ENCODE measurements around the gene PRRG2.
A peak's percentile ranks its signal among the peaks of the same experiment; 100 is the strongest.

The PRRG2 gene

DNA sequence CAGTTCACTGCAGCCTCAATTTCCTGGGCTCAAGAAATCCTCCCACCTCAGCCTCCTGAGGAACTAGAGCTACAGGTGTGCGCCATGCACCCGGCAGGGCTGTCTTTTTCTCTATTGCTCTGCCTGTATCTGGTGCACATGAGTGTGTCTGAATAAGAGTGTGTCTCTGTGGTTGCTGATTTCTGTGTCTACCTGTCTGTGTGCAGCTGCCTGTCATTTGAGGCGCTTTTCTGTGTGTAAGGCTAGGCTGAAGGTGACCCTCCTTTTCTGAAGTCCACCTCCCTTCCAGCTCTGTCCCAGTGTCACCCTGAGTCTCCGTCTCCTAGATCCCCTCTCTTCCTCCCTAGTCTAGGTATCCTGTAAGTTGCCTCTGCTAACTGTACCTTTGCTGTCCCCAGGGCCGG, 8.4 kb downstream of the PRRG2 start:
- no peak for DNase-seq

DNA sequence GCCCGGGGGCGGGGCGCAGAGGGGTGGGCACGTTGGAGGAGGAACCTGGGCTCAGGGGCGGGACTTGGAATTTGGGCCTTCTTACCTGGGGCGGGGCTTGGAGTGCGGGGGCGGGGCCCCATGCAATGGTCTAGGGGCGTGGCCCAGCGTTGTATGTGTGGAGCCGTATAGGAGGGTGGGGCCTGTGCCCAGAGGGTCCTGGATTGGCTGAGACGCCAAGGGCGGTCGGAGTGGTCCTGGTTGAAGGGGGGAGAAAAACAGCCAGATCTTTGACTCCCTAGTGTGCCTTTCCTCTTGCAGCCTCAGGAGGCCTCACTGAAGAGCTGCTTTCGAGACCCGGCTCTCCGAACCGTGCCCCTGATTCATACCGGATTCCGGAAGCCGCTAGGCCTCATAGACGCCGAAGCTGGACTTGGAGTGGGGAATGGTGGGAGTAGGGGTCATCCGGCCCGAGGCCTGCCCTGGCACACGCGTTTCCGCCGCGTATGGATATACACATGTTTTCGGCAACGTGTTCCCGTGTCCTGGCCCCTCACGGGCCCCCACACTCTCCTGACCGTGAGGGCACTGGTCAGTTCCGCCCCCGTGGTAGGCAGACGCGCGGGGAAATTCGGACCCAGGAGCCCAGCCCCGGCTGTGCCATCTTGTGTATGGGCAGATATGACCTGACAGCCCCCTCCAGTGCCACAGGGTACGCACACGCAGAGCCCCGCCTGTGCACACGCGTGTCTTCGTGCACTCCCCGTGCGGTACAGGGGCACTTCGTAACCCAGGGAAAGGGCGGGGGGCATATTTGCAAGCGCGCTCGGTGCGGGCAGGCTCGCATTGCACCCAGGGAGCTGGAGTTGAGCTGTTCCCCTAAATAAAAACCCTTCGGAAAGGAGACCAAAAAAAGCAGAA, 9.2 kb downstream of the PRRG2 start:
- DNase-seq = peak; percentile 98

DNA sequence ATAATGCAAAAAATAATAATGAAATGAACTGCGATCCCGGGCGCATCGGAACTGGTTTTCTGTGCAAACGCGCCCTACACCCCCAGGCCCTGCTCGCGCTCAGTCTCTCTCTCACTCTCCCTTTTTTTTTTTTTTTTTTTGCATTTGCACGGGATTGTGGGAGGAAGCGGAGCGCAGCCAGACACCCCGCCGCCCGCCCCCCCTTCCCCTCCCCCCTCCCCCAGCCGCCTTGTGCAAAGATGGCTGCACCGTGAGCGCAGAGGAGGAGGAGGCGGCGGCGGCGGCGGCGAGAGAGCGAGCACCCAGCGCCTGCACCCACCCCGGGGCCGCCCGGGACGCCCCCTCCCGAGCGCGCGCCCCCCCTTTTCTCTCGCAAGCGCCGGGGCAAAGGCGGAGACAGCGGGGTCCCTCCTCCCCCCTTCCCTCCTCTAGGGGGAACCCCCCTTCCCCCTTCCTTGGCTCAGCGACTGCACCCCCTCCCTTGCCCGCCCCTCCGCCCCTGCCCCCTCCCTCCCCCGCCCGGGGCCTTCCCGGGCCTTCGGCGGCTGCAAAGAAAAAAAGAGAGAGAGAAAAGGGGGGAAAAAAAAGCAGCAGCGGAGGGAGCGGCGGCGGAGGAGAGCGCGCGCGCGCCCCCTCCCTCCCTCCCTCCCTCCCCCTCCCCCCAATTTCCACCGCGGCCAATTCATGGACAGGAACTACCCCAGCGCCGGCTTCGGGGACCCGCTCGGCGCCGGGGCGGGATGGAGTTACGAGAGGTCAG, 10.0 kb downstream of the PRRG2 start, which contains the start of gene PRR12:
Gene PRR12, plus strand, starts transcription at position 212 of the 760 bp plus-strand sequence. Its CDS starts 473 bp downstream, at position 685.
- DNase-seq = peak; percentile 80

DNA sequence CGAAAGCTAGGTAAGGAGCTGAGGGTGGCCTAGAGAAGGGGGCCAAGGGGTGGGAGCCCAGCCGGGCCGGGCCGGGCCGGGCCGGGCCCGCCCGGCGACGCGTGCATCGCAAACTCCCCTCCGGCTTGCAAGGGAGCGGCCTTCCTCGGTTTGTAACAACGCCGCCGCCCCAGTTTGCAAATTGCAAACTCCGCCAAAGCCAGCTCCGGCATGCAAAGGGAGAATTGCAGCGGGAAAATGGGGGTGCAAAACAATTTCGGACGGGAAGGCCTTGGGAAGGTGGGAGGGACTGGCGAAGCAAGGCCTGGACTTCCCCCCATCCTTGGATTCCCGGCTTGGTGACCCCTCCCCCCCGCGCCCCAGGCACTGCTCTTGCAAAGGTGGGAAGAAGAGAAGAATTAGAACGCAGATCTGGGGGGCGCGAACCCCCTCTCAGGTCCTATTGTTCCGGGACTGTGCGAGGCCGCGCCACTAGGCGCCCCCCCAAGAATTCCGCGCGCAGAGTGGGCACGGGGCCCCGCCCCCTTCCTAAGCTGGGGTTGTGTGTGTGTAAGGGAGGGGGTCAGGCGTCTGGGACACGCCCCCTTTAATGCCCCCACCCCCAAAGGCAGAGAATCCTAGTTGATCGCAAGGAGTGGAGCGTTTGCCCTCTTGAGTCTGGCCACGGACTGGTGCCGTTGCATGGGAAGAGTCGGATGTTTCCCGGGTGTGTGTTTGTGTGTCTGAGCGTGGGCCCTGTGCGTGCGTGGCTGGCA, 10.8 kb downstream of the PRRG2 start:
- DNase-seq = peak; percentile 45

DNA sequence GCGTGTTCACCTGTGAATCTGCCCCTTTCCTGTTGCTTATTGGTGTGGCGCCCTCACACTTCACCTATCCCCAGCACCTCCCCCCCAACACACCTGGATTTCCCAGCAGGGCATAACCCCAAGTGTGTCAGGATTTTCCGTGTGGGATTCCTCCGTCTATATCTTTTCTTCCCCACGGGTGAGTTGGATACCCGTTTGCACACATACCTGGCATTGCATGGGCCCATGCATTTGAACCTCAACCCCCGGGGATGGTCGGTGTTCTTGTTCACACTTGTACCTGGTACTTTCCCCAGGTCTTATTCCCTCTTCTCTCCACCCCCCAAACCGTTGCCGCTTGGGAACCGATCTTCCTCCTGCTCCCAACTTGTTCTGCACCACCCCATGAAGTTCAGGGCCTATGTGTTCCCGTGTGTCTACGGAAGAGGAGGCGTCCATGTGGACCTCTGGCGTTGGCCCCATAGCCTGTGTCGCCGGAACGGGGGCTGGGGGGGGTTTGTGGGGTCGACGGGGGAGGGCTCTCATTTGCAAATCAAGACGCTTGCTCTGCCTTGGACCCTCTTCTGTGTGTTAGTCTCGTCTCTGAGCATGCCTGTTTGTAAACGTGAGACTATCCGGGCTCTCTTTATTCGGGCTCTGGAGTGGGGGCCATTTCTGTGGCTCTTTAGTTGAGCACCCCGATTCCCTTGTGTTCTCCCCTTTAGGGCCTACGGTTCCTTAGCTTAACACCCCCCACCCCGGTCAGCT, 11.5 kb downstream of the PRRG2 start:
- no peak for DNase-seq

DNA sequence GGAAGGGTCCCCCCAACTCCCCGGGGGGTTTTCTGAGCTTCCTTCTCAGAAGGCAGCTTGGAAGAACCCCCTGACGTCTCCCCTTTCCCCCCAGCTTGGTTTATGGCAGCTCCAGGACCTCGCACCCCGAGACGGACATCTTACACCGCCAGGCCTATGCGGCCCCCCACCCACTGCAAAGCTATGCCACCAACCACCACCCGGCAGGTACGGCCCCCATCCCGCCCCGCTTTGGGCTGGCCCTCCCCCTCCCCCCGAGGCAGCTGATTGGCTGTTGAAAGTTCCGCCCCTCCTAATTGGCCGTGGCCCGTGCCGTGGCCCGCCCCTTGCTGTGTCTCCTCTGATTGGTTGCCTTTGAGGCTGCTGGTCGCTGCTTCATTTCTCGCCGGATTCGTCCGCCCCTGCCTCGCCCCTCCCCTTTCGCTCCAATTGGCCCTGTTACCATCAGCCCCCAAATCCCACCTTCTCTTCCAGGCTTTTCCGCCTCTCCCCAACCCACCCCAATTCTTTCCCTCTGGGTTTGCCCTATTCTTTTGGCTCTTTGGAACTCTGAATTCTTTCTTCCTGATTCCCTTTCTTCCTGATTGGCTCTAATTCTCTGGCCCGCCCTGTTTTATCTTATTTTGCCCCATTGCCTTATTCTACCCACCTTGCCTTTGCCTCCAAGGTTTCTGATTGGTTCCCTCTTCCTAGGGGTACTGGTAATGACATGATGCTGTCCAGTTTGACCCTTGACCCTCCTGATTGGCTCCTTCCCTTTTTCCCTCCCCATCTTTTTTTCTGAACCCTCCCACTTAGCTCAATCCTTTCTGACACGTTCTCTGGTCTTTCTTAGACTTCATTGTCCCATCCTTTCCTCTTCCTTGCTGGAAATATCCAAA, 12.4 kb downstream of the PRRG2 start:
- DNase-seq = peak; percentile 91

DNA sequence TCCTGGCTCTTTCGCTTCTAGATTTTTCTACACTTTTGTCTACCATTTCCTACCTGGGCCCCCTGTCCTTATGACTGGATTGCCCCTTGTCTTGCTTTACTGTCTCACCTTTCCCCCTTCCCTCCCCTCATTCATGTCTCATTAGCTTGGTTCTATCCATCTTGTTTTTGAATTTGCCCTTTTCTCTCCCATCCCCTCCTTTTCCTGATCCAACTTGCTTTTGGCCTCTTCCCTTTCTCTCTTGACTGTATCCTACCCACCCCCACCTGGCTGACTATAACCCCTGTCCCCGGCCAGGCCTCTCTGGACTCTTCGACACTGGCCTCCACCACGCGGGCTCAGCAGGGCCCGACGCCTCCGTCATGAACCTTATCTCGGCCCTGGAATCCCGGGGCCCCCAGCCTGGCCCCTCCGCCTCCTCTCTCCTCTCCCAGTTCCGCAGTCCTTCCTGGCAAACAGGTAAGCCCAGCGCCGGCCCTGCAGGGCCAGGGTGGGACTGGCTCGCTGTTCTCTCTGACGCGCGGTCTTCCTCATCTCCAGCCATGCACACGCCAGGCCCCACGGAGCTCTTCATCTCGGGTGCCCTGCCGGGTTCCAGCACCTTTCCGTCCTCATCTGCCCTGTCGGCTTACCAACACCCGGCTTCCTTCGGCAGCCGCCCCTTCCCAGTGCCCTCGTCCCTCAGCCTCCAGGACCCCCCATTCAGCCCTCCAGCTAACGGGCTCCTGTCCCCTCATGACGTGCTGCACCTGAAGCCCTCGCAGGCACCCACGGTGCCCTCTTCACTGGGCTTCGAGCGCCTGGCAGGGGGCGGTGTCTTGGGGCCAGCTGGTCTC, 13.3 kb downstream of the PRRG2 start:
- DNase-seq = no peak

DNA sequence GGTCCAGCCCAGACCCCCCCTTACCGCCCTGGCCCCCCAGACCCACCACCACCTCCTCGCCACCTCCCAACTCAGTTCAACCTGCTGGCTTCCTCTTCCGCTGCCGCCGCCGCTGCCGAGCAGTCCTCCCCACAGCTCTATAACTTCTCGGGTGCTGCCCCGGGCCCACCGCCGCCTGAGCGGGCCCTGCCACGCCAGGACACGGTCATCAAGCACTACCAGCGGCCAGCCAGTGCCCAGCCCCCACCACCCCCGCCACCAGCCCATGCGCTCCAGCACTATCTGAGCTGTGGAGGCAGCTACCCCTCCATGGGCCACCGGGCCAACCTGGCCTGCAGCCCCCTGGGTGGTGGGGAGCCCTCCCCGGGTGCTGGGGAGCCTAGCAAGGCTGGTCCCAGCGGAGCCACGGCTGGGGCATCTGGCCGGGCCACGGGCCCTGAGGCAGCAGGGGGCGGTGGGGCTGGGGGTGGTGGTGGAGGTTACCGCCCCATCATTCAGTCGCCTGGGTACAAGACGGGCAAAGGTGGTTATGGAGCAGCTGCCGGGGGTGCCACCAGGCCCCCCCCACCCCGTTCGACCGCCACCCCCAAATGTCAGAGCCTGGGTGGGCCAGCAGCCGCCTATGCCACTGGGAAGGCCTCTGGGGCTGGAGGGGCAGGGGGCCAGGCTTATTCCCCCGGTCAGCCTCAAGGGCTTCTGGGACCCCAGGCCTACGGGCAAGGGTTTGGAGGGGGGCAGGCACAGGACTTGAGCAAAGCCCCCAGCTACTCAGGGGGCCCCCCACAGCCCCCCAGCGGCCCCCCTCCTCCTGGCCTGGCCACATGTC, 14.1 kb downstream of the PRRG2 start:
- DNase-seq = no peak

DNA sequence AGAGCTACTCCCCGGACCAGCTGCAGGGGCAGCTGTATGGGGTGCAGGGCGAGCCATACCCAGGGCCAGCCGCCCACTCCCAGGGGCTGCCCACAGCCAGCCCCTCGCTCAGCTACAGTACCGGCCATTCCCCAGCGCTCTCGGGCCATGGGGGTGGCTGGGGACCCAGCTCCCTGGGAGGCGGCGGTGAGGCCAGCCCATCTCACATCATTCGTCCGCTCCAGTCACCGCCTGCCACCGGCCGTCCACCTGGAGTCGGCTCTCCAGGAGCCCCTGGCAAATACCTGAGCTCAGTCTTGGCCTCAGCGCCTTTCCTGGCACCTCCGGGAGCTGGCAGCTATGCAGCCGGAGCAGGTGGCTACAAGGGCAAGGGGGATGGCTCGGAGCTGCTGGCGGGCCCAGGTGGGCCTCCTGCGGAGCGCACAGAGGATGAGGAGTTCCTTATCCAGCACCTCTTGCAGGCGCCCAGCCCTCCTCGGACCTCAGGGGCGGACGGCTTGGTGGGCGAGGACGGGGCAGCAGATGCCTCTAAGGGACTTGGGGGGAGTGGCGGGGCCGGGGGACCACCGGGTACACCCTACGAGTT, 14.8 kb downstream of the PRRG2 start:
- no peak for DNase-seq

DNA sequence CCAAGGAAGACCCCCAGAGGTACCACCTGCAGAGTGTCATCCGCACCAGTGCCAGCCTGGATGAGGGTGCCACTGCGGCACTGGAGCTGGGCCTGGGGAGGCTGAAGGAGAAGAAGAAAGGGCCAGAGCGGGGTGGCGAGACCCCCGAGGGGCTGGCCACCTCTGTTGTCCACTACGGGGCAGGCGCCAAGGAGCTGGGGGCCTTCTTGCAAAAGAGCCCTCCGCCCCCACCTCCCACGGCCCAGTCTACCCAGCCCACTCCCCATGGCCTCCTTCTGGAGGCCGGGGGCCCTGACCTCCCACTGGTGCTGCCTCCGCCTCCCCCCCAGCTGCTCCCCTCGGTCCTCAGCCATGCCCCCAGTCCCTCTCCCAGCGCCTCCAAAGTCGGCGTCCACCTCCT, 15.3 kb downstream of the PRRG2 start:
- DNase-seq = no peak

DNA sequence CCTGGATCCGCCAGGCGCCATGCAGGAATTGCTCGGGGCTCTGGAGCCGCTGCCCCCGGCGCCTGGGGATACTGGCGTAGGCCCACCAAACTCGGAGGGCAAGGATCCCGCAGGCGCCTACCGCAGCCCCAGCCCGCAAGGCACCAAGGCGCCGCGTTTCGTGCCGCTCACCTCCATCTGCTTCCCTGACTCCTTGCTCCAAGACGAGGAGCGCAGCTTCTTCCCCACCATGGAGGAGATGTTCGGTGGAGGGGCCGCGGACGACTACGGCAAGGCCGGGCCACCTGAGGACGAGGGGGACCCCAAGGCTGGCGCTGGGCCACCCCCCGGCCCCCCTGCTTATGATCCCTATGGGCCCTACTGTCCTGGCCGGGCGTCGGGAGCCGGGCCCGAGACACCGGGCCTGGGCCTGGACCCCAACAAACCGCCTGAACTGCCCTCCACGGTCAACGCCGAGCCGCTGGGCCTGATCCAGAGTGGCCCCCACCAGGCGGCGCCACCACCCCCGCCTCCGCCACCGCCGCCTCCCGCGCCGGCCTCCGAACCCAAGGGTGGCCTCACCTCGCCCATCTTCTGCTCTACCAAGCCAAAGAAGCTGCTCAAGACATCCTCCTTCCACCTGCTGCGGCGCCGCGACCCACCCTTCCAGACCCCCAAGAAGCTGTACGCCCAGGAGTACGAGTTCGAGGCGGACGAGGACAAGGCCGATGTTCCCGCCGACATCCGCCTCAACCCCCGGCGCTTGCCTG, 16.0 kb downstream of the PRRG2 start:
- no peak for DNase-seq

DNA sequence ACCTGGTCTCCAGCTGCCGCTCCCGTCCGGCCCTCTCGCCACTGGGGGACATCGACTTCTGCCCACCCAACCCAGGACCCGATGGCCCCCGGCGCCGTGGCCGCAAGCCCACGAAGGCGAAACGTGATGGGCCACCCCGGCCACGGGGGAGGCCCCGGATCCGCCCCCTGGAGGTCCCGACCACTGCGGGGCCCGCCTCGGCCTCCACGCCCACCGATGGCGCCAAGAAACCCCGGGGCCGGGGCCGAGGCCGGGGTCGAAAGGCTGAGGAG, 16.5 kb downstream of the PRRG2 start:
- DNase-seq = no peak

DNA sequence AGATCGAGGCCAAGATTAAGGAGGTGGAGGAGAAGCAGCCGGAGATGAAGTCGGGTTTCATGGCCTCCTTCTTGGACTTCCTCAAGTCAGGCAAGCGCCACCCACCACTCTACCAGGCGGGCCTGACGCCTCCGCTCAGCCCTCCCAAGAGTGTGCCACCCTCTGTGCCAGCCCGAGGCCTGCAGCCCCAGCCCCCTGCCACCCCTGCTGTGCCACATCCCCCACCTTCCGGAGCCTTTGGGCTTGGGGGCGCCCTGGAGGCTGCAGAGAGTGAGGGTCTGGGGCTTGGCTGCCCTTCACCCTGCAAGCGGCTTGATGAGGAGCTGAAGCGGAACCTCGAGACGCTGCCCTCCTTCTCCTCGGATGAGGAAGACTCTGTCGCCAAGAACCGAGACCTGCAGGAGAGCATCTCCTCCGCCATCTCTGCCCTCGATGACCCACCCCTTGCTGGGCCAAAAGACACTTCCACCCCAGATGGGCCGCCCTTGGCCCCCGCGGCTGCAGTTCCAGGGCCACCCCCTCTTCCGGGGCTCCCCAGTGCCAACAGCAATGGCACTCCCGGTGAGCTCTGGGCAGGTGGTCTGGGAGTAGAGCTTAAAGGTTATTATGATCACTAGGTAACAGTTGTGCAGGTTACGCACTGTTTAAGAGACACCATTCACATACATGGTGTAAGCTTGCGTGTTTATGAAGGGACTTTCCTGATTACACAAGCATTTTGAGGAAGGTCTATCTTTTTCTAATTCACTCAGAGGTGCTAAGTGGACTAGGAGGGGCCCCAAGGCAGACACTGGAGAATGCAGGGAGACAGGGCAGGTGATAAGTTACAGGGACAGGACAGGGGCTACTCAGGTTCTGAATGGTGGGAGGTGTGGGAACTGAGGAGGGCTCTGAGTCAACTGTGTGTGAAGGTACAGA, 18.5 kb downstream of the PRRG2 start:
- DNase-seq = no peak

DNA sequence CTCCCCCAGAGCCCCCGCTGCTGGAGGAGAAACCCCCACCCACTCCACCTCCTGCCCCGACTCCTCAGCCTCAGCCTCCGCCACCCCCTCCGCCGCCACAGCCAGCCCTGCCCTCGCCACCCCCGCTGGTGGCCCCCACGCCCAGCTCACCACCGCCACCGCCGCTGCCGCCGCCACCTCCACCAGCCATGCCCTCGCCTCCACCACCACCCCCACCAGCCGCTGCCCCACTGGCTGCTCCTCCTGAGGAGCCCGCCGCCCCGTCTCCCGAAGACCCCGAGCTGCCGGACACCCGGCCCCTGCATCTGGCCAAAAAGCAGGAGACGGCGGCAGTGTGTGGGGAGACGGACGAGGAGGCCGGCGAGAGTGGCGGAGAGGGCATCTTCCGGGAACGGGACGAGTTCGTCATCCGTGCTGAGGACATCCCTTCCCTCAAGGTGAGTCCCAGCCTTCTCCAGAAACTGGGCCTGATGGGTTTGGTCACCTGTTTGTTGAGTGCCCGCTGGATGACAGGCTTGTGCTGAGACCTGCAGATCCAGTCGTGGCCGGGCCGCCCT, 20.4 kb downstream of the PRRG2 start:
- no peak for DNase-seq

DNA sequence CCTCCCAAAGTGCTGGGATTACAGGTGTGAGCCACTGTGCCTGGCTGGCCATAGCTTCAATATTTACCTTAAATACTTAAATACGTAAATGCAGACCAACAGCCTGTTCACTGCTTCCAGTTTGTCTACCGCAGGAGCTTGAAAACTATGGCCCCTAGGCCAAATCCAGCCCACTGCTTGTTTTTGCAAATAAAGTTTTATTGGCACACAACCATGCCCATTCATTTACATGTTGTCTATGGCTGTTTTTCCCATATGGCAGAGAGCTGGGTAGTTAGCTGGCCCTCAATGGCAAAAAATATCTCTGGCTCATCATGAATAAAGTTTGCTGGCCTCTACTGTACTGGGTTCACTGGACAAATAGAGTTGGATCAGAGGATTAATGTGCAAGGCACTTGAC, 21.7 kb downstream of the PRRG2 start:
- DNase-seq = no peak

DNA sequence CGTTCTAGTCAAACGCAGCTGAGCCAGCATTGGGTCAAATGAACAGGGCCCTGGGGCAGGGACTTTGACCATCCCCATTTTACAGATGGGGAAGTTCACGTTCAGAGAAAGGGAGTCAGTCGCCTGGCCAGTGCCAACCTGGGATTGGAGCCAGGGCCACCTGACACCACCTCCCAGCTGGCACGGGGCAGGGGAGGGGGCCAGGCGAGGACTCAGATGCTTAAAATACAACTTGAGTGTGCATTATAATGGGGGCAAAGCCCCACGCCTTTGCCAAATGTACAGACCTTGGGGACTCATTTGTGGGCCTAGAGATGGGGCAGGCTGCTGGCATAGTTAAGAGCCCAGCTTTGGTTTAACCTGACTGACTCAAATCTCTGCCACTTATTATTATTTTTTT, 24.5 kb downstream of the PRRG2 start:
- no peak for DNase-seq

DNA sequence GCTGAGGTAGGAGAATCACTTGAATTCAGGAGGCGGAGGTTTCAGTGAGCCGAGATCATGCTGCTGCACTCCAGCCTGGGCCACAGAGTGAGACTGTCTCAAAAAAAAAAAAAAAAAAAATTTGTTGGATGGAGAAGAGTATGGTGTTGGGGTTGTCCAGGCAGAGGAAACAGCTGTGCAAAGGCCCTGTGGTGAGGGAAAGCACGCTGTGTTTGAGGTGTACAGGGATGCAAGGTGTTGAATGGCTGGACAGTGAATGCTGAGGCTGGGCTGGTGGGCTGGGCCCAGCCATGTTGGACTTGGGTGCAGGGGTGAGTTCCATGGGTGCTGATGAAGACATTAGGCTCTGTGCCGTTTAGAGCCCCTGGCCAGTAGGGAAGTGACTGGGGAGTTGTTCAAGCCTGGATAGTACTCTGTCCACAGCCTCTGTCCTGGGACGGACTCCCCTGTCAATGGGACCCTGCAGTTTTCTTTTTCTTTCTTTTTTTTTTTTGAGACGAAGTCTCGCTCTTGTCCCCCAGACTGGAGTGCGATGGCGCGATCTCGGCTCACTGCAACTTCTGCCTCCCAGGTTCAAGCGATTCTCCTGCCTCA, 28.5 kb downstream of the PRRG2 start:
- DNase-seq = no peak

All from fibroblast of skin of abdomen (primary cell).